GM23248 (cell line): ENCODE results near the gene UGT1A10. TPM values are rescaled to one million over a fixed set of nuclear protein-coding genes. Genes with fewer than 3 reads are reported as not detected.

Experiments used
- DNase-seq: peaks from one replicate; pipeline ENCODE4 v3.0.0-alpha.2; 2015
- H2AFZ ChIP-seq: fragments of 200-600 bp; sonication (generic); 2 replicates; pipeline ENCODE4 v1.6.1; 2016; ENCODE audit warnings: antibody characterized with exemption
- H3F3A ChIP-seq: fragments of 200-600 bp; sonication (generic); 2 replicates; pipeline ENCODE4 v1.6.1; 2016; ENCODE audit warnings: mild to moderate bottlenecking, antibody characterized with exemption, mixed run types; ENCODE audit not compliant: insufficient read depth
- H3K27ac ChIP-seq: fragments of 200-600 bp; sonication (generic); 2 replicates; pipeline ENCODE4 v1.5.1; 2016; ENCODE audit warnings: mild to moderate bottlenecking
- H3K27me3 ChIP-seq: fragments of 200-600 bp; sonication (generic); replicated peaks from 2 replicates; pipeline ENCODE4 v1.6.1; 2016; ENCODE audit warnings: mild to moderate bottlenecking; ENCODE audit not compliant: insufficient read depth
- H3K36me3 ChIP-seq: fragments of 200-600 bp; sonication (generic); 2 replicates; pipeline ENCODE4 v1.6.1; 2016; ENCODE audit warnings: low read depth, mild to moderate bottlenecking
- H3K4me1 ChIP-seq: fragments of 200-600 bp; sonication (generic); 2 replicates; pipeline ENCODE4 v1.6.1; 2016; ENCODE audit warnings: mild to moderate bottlenecking; ENCODE audit not compliant: insufficient read depth
- H3K4me2 ChIP-seq: fragments of 200-600 bp; sonication (generic); one replicate; pipeline ENCODE4 v1.6.1; 2016; ENCODE audit warnings: mild to moderate bottlenecking; ENCODE audit not compliant: unreplicated experiment
- H3K4me3 ChIP-seq: fragments of 200-600 bp; sonication (generic); 2 replicates; pipeline ENCODE4 v1.5.1; 2016; ENCODE audit warnings: mild to moderate bottlenecking
- H3K79me2 ChIP-seq: fragments of 200-600 bp; sonication (generic); 2 replicates; pipeline ENCODE4 v1.6.1; 2016; ENCODE audit warnings: mild to moderate bottlenecking; ENCODE audit not compliant: insufficient read depth
- H3K9ac ChIP-seq: fragments of 200-600 bp; sonication (generic); 2 replicates; pipeline ENCODE4 v1.6.1; 2016; ENCODE audit warnings: mild to moderate bottlenecking
- H3K9me2 ChIP-seq: fragments of 200-600 bp; sonication (generic); 2 replicates; pipeline ENCODE4 v1.6.1; 2016; ENCODE audit warnings: mixed run types, mild to moderate bottlenecking, moderate library complexity; ENCODE audit not compliant: insufficient read depth
- H3K9me3 ChIP-seq: fragments of 200-600 bp; sonication (generic); one replicate; pipeline ENCODE4 v1.6.1; 2017; ENCODE audit warnings: low read depth
- H4K20me1 ChIP-seq: fragments of 200-600 bp; sonication (generic); 2 replicates; pipeline ENCODE4 v1.6.0; 2016; ENCODE audit not compliant: insufficient read depth
- EZH2 ChIP-seq: fragments of 200-600 bp; sonication (generic); IDR thresholded peaks from 2 replicates; pipeline ENCODE4 v1.6.1; 2018; ENCODE audit warnings: antibody characterized with exemption, mild to moderate bottlenecking; ENCODE audit not compliant: insufficient read depth, poor library complexity, severe bottlenecking
- EZH2phosphoT487 ChIP-seq: fragments of 200-600 bp; sonication (generic); IDR thresholded peaks from 2 replicates; pipeline ENCODE4 v1.6.1; 2018; ENCODE audit warnings: antibody characterized with exemption, moderate library complexity, mild to moderate bottlenecking, low read depth; ENCODE audit not compliant: insufficient read depth
- WGBS, 2 experiments: methylation state at CpG; one replicate each; pipeline ENCODE4 v1.1.6; 2015 to 2017; ENCODE audit warnings: low lambda C conversion rate in 2 of 2, low coverage in 1 of 2; ENCODE audit errors: missing lambda C conversion rate in 2 of 2; 5-methylcytosine and 5-hydroxymethylcytosine counted together
- in situ Hi-C: fragments of 300-500 bp; cut with MboI; formaldehyde crosslinking; loops from 2 replicates; pipeline ENCODE4 v1.15.0; 2020
- polyA plus RNA-seq: library from polyadenylated mRNA; unstranded; fragments of >200 nt; fragmentation: Nextera tagmentation; extraction: Ambion mirVana; gene quantifications from 2 replicates; pipeline ENCODE4 v1.2.1, GENCODE V29; 2016
- total RNA-seq: library from RNA; depleted of rRNA; stranded (reverse); fragments of >200 nt; shearing (Covaris generic); gene quantifications from 2 replicates; pipeline ENCODE4 v1.2.3, GENCODE V29; 2014

UGT1A10 gene
- total and polyA plus RNA-seq, 2 experiments from 2014 or later = not detected

GRCh38 chr2:233801357-233802131 lies 165.3 kb downstream of the UGT1A10 start:
- DNase-seq = no peak
- no peak overlapping the region for H3K27ac ChIP-seq
- no peaks in the 10 kb centered on the region for H4K20me1 ChIP-seq
- H3K79me2 ChIP-seq = no peaks in the 10 kb centered on the region
- H3K4me1 ChIP-seq = no peaks in the 10 kb centered on the region
- in situ Hi-C loops = no loop called here
- peaks cover 13% of the 10 kb centered on the region for H3K27me3 ChIP-seq
- H3K9ac ChIP-seq = no peak overlapping the region
- no peak overlapping the region for H2AFZ ChIP-seq
- no peaks in the 10 kb centered on the region for H3K36me3 ChIP-seq
- no peaks in the 10 kb centered on the region for H3K9me3 ChIP-seq
- 37 to 38% methylated on average over 9 of the region's 9 CpGs for WGBS, 2 experiments
- TF ChIP-seq EZH2 = no peak
- no peak for TF ChIP-seq EZH2phosphoT487
- no peak overlapping the region for H3K4me2 ChIP-seq
- no peak overlapping the region for H3K4me3 ChIP-seq
- H3K9me2 ChIP-seq = no peaks in the 10 kb centered on the region
- H3F3A ChIP-seq = no peaks in the 10 kb centered on the region

DNA sequence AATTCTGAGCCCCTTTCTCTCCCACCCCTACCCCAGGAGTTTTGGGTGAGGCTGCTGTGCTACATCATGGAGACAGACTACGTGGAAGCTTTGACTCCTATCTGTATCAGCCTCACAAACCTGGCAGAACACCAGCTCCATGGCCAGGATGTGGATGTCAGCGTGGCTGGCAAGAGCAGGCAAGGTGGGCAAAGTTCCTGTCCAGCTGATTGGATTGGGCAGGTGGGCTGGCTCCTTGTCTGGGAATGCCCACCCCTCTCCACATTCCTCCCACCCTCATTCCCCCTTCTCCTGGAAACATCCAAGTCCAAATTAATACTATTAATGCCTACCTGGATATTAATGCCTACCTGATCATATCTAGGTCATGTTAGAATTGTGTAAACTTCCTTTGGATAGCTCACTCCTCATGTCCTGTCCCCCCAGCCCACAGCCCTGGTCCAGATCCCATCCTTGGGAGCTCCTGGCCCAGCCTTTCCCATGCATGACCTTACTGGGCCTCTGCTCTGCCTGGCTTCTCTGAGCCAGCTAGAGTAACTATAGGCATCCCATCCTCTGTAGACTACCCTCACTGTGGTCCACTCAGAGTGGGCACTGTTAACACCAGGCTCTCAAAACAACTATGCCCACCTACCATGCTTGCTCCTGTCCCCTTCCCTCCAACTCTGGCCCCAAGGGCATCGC lies 166.0 kb downstream of the UGT1A10 start:
- no peak for DNase-seq
- in situ Hi-C loops = no loop called here
- no peak overlapping the region for H2AFZ ChIP-seq
- no peaks in the 10 kb centered on the region for H3K36me3 ChIP-seq
- WGBS, 2 experiments = 20 to 21% methylated on average over 3 of the region's 3 CpGs
- H3K27ac ChIP-seq = no peak overlapping the region
- no peaks in the 10 kb centered on the region for H3K4me1 ChIP-seq
- no peaks in the 10 kb centered on the region for H4K20me1 ChIP-seq
- H3K9me2 ChIP-seq = no peaks in the 10 kb centered on the region
- H3K79me2 ChIP-seq = no peaks in the 10 kb centered on the region
- H3K9me3 ChIP-seq = no peaks in the 10 kb centered on the region
- no peaks in the 10 kb centered on the region for H3F3A ChIP-seq
- TF ChIP-seq EZH2 = no peak
- no peak overlapping the region for H3K4me2 ChIP-seq
- H3K9ac ChIP-seq = no peak overlapping the region
- peaks cover 13% of the 10 kb centered on the region for H3K27me3 ChIP-seq
- no peak overlapping the region for H3K4me3 ChIP-seq

DNA sequence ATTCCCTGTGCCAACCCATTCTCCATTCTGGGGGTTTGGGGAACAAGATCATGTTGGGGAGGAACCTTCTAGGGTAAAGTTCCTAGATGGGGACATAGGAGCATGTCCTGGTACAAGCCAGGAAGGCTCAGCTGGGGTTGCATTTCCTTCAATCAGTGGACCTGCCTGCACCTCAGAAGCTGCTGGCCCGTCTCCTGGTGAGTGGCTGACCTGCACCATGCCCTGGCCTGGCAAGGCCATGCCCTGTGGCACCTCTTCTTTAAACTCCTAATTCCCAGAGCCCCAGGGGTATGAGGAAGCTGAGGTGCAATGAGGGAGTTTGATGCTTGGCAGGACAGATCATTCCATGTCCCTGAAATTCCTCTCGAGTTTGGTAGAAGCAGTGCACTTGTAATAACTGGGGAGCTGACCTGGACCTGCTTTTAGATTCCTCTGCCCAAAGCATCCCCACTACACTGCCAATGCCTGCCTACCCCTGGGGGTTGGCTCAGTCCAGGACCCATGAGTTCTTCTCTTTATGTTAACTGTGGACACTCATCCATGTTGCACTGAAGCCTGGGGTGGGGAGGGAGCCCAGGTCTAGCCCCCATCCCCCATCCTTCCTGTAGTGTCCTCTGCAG lies 167.2 kb downstream of the UGT1A10 start:
- DNase-seq = no peak
- in situ Hi-C loops = no loop called here
- Histone ChIP-seq H3K9ac (no peak overlapping the region), H3K9me3 (no peaks in the 10 kb centered on the region), H3K36me3 (no peaks in the 10 kb centered on the region), H3K4me1 (no peaks in the 10 kb centered on the region), H3K79me2 (no peaks in the 10 kb centered on the region), H3K9me2 (no peaks in the 10 kb centered on the region), H3F3A (no peaks in the 10 kb centered on the region), H3K27ac (no peak overlapping the region), H3K27me3 (peaks cover 13% of the 10 kb centered on the region), H3K4me3 (no peak overlapping the region), H3K4me2 (no peak overlapping the region), H4K20me1 (no peaks in the 10 kb centered on the region), H2AFZ (no peak overlapping the region)
- TF ChIP-seq EZH2phosphoT487 (no peak), EZH2 (no peak)
- WGBS, 2 experiments = 7 to 17% methylated on average over 2 of the region's 2 CpGs

- 46 to 47% methylated on average over 8 of the region's 8 CpGs for WGBS, 2 experiments
- Histone ChIP-seq H3K79me2 (no peaks in the 10 kb centered on the region), H3K9me3 (no peaks in the 10 kb centered on the region), H4K20me1 (no peaks in the 10 kb centered on the region), H3K27ac (no peak overlapping the region), H3K9ac (no peak overlapping the region), H2AFZ (no peak overlapping the region), H3K27me3 (peaks cover 13% of the 10 kb centered on the region), H3K4me3 (no peak overlapping the region), H3K4me2 (no peak overlapping the region), H3K36me3 (no peaks in the 10 kb centered on the region), H3K4me1 (no peaks in the 10 kb centered on the region), H3F3A (no peaks in the 10 kb centered on the region), H3K9me2 (no peaks in the 10 kb centered on the region)
- in situ Hi-C loops = no loop called here
- TF ChIP-seq EZH2phosphoT487 = no peak
- TF ChIP-seq EZH2 = no peak
- DNase-seq = no peak
Observed at GRCh38 chr2:233803994-233804393, 167.7 kb downstream of the UGT1A10 start.
